GM19372 (cell line): ENCODE results near the gene GLDN.

ENCODE experiments used
- ATAC-seq: cut with Tn5 transposase; IDR thresholded peaks from one replicate; pipeline ENCODE4 v1.9.1; 2021; ENCODE audit warnings: mild to moderate bottlenecking, low read depth, moderate library complexity; ENCODE audit not compliant: unreplicated experiment

GLDN gene

GRCh38 chr15:51341366-51342226 lies at the start of gene GLDN:
TSS of gene GLDN (plus strand) at chr15:51341655. CDS start at chr15:51341685, 30 bp downstream.
- ATAC-seq: no peak

DNA sequence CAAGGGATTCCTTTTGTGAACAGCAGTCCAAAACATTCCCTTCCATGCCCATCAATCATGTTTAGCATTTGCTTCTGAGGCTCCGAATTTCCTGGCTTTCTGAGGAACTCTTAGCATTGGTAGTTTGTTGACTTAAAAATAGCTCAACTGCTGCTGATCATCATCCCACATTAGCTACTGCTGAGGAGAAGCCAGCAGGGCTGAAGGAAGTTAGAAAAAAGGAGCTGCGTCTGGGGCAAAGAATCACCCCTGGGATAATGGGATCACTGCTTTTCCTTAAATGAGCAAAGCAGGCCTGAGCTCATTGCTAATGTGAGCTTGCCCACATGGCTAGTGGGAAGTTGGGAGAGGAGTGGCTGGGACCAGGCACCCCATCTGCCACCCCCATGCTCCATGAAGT lies 42.8 kb upstream of the GLDN start:
- ATAC-seq: no peak

DNA sequence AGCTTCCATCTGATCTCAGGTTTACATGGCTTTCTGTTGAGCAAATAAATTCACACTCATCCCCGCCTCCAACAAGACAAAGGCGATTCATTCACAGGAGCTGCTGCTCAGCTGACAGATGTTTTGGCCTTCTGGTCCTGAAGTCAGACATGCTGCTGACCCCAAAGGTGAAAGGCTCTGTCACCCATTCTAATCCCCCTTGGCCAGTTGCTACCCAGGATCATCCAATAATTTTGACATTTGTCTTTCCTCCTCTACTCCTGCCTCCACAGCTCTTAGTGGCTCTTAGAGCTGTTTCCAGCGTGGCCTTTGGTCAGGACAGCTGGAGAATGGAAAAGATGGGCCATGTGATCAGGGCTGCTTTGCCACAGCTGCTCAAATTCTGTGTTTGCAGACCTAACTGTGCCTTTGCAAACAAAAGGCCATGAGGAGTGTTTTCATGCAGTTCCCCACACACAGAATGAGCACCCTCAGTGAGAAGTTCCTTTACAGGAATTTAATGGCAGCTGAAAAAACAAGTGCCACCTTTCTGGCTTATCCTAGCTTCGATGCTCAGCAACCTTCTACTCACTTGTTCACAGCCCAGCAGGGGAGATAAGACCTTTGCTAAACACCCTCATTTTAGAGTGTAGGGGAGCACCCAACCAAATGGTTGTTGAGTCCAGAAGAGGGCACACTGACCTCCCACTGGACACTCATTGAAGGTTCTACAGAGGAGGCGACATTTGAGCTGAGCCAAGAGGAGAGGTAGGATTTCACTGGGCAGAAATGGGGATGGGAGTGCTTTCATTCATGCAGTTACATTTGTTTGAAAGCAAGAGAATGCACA lies 42.1 kb upstream of the GLDN start:
- ATAC-seq: no peak

DNA sequence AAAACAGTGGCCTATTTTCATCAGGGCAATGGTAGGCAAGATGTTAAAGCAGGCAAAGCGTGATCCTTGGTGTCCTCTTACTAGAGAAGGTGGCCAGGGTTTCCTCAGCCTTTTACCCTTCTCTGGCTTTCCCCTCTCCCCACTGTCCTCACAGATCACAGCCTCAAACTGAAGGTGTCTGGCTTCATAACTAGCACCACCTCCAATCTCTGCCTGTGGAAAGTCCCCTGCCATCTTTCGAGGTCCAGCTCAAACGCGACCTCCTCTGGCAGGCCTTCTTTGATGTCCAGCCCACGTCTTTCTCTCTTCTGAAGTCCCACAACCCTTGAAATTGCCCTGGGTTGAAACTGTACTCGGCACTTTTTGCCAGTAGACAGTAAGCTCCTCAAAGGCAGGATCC lies 39.0 kb upstream of the GLDN start:
- ATAC-seq: no peak

GRCh38 chr15:51303462-51303980 lies 37.9 kb upstream of the GLDN start:
- no peak for ATAC-seq

GRCh38 chr15:51307325-51307724 lies 34.1 kb upstream of the GLDN start:
- ATAC-seq: no peak

- no peak for ATAC-seq
These were observed 33.6 kb upstream of the GLDN start for GRCh38 chr15:51307811-51308210.

DNA sequence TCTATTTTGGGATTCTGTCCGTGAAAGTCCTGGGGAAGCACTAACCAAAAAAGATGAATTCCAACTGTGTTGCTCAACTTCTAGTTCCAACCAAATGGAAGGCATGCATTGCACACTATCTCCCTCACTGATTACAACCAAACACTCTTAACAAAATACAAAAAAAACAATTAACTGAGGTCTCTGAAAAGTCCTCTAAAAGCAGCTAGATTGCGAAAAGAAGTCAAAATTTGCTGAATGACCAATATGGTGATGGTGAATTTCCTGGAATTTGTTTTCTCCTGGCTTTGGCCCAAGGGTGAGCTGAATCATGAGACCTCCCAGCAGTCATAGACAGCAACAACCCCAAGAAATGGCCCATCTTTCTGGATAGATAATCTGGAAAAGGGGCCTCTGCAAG lies 31.4 kb upstream of the GLDN start:
- no peak for ATAC-seq

DNA sequence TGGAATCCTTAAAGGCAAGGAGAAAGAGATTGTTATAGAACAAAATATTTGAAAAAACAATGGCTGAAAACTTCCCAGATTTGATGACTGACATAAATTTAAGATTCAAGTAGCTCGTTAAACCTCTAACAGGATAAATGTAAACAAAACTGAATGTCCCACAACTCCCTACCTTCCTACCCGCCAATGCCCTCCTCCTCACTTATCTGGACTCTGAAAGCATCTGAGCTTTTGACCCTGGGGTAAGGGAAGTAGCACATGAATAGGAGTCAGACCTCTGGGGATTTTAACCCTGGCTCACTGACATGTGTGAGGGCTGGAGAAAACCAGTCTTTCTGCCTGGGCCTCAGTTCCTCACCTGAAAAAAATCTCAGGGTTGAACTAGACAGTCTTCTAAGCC lies 29.9 kb upstream of the GLDN start:
- no peak for ATAC-seq

DNA sequence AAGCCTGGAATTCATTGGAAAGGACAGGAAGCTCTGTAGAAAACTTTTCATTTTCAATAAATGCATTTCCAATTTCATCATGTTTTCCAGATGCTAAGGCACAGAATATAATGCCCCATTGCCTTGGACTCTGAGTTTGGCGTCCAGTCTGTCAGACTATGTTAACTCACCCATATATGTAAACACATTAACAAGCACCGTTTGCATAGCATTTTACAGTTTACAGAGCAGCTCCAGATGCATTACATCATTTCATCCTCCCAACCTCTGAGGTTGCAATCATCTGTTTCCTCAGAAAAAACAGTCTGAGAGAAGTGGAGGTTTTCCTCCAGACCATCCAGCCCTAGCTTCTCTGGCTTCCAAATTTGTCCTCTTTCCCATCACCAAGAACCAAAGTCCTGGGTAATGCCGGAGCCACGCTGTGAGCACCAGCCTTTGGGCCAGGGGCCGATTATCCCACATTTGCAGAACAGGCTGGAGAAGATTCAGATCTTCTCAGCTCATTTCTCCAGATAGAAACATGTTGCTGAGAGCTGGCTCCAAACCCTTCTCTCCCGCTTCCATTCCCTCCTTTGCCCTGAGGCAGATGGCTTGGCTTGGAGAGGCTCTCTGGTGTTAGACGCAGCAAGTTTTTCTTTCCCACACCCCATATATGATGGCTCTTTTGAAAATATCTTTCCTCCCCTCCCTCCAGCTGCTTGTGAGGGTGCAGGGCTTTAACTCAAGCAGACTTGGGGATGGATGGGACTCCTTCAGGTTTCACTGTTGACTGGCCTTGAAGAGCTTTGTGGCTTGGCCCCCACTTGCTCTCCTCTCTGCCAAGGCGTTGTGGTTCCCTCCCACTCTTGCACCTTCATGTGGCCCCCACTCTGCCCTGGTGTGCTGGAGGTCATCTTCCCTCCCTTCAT lies 29.0 kb upstream of the GLDN start:
- no peak for ATAC-seq

GRCh38 chr15:51313074-51313393 lies 28.4 kb upstream of the GLDN start:
- ATAC-seq: no peak

DNA sequence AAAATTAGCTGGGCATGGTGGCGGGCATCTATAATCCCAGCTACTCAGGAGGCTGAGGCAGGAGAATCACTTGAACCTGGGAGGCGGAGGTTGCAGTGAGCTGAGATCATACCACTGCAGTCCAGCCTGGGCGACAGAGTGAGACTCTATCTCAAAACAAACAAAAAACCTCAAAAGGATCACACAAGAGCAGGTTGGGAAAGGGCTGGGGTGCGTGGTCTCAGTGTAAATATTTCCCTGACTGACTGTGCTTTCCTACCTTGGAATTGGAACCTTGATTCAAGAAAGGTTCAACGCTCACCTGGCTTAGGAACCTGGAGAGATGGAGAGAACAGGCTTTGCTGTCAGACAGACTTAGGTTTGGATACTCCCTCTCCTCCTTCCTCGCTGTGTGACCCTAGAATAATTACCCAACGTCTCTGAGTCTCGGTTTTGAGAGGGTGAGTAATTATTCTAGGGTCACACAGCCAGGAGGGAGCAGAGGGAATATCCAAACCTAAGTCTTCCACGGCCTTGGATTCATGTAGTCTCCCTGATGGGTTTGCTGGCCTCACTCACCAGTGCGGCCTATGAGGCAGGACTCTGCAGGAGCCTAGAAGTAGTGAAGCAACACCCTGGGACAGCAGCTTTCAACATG lies 27.7 kb upstream of the GLDN start:
- no peak for ATAC-seq

DNA sequence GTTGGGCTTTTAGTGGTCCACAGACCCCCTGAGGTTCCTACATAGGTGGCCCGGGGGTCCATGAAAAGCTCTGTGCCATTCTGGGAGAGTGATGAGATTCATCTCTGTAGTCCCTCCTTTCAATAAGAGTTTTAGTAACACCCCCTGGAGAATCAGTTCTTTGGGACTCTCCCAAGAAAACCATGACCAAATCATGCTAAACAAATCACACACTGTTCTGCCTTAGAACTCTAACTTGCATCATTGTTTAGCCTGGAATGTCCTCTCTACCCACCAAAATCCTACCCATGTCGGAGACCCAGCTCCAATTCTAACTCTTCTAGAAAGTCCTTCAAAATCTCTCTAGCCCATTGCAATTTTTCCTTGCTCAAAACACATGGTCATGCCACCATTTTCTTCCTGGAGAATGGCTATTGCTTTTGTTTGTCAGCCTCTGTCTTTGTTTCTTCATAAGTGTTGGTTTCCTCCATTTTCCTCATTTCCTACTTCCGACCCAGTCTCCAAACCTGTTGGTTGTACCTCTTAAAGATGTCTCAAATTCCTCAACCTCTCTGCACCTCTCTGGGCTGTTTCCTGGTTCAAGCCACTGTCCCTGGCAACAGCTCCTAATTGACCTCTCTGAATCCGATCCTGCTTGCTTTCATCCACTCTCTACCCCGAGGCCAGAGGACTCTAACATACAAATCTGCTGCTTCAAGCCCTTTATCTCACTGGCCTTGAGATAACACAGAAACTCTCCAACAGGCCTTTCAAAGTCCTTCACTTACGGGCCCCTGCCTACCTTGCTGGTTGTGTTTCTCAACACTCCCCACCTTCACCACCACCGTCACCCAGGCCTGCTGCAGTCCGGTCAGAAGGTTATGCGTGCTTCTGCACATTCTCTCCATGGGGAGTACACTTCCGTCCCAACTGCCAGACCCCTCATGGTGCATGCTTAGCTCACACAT lies 26.8 kb upstream of the GLDN start:
- ATAC-seq: no peak

GRCh38 chr15:51315726-51316125 lies 25.7 kb upstream of the GLDN start:
- no peak for ATAC-seq

DNA sequence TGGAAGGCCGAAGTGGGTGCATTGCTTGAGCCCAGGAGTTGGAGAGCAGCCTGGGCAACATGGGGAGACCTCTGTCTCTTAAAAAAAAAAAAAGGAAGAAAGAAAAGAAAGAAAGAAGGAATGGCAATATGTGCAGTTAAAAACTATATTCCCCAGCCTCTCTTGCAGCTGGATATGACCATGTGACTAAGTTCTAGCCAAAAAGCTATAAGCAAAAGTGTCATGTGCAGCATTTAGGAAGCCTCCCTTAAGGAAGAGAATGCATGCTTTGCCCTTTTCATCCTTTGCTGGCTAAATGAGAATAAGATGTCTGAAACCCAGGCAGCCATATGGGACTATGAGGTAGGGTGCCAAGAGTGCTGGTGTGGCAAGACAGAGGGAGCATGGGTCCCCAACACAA lies 24.8 kb upstream of the GLDN start:
- ATAC-seq: no peak

GRCh38 chr15:51318382-51319150 lies 22.9 kb upstream of the GLDN start:
- ATAC-seq: no peak

GRCh38 chr15:51319539-51319938 lies 21.9 kb upstream of the GLDN start:
- no peak for ATAC-seq

GRCh38 chr15:51320843-51321242 lies 20.6 kb upstream of the GLDN start:
- ATAC-seq: no peak
